GM18870 (cell line): ENCODE results near the gene CCSER1.

ENCODE experiments used
- ATAC-seq: cut with Tn5 transposase; IDR thresholded peaks from one replicate; pipeline ENCODE4 v1.9.1; 2021; ENCODE audit warnings: moderate library complexity; ENCODE audit not compliant: unreplicated experiment

The CCSER1 gene

DNA sequence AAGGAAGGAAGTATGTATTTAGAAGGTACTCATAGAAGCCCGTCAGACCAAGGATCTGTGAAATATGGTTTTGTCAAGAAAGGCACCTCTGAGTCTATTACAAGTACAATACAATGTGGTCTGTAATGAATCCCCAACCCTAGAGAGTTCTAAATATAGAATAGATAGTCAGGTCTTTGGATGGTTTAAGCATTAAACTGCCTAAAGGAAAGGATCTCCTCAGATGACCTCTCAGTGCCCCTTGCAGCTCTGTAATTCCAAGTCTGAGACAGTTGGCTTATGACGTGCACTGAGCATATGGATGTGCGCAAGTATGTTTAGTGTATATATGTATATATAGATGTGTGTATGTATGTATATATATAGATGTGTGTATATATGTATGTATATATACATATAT is 62.0 kb downstream of the CCSER1 start:
- no peak for ATAC-seq

DNA sequence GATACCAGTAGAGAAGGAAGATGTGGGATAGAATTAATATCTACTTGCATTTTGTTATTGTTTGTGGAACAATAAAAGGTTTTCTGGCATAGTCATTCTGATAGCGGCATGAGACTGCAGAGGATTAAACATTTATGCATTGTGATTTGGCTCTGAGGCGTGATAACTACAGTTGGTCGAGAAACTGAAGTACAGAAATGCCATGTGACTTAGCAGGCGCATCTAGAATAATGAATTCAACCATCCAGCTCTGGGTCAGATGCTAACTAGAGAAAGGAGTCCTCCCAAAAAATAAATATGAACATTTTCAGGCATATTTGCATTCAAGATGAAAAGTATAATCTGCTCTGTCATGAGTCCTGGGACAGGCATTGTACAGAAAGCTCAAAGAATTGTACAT is 62.8 kb downstream of the CCSER1 start:
- ATAC-seq, result no peak

DNA sequence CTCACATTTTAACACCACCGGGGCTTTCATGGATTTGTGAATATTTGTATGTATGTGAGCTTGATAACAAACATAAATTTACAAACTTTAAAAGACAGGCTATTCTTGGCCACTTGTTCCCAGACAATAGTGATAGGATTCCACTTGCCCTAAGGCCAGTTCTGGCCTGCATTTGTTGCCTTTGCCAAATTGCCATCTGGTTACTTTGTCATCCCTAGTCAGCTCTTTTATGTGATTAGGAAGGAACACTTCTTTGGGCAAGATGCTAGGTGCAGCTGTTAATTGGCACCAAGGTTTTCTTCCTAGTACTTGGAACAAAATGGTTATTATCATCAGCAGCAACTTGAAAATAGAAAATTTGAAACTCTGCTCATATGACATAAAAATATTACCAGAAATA is 63.3 kb downstream of the CCSER1 start:
- no peak for ATAC-seq

DNA sequence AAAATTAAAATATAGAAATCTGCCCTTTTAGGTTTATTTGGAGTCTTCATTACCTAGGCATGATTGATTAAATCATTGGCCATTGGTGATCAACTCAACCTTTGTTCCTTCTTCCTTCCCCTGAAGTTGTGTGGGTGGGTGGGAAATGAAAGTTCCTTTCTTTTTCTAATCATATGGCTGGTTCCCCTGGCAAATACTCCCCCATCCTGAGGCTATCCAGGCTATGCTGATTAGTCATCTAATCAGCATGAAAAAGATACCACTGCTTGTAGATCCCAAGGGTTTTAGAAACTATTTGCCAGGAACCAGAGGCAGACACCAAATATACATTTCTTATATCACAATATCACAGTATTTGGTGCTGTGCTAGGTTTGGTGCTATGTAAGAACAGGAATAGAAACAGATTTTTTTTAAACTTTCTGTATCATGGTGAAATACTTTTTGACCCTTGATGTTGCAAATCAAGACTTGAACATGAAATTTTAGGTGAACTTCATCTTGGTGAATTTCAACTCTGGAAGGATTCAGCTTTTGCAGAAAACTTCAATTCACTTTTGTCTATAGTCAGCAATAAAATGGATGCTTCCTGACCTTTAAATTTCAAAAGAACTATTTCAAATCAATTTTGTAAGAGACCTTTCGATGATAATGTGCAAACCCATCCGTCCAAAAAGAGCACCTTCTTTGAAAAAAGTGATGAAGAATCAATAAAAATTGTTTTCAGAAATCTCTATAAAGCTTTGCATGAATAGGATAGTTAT is 71.1 kb downstream of the CCSER1 start:
- ATAC-seq, result no peak

GRCh38 chr4:90207887-90208454 is 80.8 kb downstream of the CCSER1 start:
- no peak for ATAC-seq

GRCh38 chr4:90209922-90210321 is 82.7 kb downstream of the CCSER1 start:
- no peak for ATAC-seq

DNA sequence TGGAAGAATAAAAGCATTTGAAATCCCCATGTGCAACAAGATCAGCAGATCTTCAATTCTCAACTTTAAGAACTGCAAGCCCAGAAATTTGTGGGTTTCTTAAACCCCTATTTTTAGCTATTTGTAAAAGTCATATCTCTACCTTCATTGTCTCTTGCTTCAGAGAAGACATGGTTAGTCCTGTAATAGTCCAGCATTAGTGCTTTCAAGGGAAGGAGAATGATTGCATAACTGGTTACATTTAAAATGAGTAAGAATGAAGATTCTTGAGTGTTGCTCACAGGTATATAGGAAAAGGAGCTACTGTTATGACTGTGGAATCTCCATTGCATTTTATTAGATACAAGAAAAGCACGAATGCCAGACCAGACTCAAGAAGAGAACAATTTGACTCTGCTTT is 84.0 kb downstream of the CCSER1 start:
- ATAC-seq, result no peak

GRCh38 chr4:90215286-90215685 is 88.1 kb downstream of the CCSER1 start:
- ATAC-seq, result peak; percentile 47

GRCh38 chr4:90219822-90220221 is 92.6 kb downstream of the CCSER1 start:
- ATAC-seq, result no peak

DNA sequence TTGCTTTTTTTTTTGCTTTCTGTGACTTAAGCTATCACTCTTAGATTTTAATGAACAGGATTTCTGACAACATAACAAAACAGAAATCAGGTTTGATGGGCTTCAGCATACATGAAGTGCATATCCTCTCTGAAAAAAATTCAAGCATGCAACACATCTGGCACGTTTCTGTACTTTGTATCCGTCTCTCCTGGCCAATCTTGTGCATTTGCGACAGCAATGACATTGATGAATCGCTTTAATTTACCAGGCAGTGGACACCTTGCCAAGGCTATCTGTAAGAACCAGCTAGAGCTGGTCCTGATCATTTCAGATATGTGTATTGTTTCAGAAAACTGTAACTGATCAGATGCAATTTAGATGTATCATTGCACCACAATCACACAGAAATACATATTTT is 93.3 kb downstream of the CCSER1 start:
- no peak for ATAC-seq

- ATAC-seq, result no peak
Observed at GRCh38 chr4:90226734-90227133, 99.5 kb downstream of the CCSER1 start.

DNA sequence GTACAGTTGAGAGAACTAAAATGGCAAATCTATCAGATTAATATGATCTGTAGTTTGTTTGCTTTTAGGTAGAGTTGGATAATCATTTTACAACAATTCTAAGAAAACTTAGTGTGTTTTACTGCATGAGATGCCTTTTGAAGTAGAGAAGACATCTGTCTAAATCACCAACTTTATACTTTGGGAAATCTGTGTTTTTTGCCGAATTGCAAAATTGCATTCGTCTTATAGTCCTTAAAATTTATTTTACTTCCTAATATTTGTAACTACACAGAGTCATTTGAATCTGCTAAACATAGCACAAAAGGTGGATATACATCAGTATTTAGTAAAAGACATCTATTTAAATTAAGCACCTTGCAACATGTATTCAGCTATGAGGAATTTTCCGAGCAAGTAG is 100.0 kb downstream of the CCSER1 start:
- no peak for ATAC-seq

DNA sequence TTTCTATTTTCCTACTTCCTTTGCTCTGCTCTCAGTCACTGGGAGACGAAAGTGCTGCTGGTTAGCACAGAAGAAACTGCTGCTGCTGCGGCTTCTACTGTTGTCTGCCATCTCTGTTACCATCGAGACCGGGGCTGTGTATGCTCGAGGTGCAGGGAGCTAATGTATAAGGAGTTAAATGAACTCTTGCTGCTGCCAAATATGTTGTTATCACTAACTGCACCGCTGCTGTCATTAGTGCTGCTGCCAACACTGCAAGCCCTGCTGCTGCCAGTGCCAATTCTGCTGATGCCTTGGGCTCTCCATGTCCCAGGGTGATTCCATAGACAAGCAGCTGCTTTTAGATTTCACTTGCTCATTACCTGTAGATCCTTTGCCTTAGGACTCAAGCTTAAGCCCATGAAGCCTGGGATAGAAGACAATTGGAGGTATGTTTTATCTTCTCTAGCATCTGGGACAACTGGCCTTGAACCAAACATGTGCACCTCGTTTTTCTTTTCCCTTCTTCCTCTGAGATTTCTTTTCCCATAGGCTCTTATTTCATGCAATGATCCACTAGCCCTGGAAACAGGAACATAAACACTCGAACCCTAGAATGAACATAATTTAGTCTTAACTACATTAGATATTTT is 107.8 kb downstream of the CCSER1 start:
- no peak for ATAC-seq

DNA sequence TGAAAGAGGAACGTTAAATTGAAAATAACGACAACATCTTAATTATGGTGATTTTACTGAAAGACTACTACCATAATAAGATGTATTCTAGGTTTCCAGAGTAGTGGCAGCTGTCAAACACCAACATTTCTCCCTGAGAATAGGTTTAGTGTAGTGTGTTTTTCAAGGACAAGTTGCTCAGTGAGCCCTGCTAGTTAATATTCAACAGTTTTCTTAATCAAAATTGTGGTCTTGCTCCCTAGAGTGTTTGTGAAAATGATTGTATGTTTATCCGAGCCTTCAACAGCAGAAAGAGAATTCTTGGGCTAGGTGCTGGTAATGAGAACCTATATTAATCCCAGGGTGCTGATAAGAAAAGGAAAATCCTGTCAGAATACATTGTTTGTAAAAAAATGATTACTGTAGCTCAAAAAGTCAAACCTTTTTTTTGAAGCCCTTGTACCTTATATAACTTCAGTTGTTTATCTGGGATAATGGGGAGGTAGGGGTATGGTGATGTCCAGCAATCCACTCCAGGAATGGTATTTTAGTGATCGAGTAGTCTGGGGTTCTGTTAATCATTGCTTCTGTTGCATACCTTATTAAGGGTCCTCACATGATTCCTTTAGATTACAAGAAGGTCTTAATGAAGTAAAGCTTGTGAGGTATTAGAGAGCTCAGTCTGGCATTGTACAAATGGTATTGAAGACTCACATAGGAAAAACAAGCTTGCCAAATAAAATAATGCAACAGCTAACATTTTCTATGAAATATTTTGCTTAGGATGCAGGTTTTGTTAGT is 110.7 kb downstream of the CCSER1 start:
- no peak for ATAC-seq

GRCh38 chr4:90240333-90240732 is 113.1 kb downstream of the CCSER1 start:
- no peak for ATAC-seq

DNA sequence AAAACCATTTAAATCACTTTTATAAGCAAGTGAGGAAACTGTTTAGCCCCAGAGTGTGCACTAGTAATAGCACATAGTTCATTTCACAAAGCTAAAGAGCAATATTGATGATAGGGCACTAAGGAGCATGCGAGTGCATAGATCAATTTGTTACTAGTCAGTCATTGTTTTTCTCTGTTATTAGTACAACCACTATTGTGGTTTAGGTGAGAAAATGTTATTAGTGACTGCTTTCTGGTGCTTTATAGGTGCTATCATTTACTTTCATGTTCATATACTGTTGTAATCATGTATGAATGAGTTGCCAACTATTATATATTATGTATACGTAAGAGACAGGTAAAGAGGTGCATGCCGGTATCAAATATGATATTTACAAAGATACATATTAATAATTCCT is 113.8 kb downstream of the CCSER1 start:
- no peak for ATAC-seq

DNA sequence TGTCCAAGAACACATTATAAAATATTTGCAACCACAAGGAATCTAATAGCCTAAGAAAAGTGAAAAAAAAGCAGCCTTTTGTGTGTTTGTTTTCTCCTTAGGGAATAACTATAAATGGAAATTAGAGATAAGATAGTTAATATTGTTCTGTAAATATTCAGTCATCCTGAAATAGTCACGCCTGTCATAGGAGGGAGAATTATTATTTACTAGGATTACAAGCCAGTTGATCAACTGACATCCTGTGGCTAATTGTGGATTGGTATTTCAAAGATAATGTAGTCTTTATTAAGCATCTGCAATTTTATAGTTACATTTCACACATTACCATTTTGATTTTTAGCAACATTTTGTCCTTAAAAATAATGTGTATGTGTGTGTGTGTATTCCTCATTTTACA is 118.6 kb downstream of the CCSER1 start:
- ATAC-seq, result no peak

GRCh38 chr4:90246816-90247215 is 119.6 kb downstream of the CCSER1 start:
- ATAC-seq, result no peak

GRCh38 chr4:90254357-90254756 is 127.2 kb downstream of the CCSER1 start:
- no peak for ATAC-seq

DNA sequence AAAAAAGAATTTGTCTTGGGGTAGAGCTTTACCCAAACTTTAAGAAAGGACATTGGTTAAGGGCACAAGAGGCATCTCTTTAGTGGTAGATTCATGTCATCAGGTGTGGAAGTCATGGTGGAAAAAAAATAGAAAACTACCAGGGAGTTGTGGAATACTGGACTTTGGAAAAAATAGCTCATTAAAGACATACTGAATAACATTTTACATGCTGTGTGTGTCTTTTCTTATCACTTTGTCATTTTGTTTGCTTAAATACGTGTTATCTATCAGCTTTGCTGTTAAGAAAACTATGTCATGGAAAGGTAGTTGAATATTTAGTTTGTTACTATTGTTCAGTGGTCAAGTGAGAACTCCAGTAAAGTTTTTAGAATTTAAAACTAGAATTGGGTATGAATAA is 147.0 kb downstream of the CCSER1 start:
- no peak for ATAC-seq

DNA sequence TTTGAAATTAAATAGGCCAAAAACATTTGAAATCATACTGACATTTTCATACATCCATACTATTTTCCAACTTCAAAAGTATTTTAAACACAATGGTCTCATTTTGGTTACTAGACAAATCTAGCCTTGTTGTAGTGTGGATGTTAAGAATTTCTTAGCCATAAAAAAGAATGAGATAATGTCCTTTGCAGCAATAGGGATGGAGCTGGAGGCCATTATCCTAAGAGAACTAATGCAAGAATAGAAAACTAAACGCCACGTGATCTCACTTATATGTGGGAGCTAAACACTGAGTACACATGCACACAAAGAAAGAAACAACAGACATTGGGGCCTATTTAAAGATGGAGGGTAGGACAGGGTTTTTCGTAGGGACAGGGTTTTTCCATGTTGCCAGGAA is 153.8 kb downstream of the CCSER1 start:
- no peak for ATAC-seq
